ENCODE results near the gene SNRNP48.

Gene SNRNP48, protein sequence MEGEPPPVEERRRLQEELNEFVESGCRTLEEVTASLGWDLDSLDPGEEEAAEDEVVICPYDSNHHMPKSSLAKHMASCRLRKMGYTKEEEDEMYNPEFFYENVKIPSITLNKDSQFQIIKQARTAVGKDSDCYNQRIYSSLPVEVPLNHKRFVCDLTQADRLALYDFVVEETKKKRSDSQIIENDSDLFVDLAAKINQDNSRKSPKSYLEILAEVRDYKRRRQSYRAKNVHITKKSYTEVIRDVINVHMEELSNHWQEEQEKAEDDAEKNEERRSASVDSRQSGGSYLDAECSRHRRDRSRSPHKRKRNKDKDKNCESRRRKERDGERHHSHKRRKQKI

DNA sequence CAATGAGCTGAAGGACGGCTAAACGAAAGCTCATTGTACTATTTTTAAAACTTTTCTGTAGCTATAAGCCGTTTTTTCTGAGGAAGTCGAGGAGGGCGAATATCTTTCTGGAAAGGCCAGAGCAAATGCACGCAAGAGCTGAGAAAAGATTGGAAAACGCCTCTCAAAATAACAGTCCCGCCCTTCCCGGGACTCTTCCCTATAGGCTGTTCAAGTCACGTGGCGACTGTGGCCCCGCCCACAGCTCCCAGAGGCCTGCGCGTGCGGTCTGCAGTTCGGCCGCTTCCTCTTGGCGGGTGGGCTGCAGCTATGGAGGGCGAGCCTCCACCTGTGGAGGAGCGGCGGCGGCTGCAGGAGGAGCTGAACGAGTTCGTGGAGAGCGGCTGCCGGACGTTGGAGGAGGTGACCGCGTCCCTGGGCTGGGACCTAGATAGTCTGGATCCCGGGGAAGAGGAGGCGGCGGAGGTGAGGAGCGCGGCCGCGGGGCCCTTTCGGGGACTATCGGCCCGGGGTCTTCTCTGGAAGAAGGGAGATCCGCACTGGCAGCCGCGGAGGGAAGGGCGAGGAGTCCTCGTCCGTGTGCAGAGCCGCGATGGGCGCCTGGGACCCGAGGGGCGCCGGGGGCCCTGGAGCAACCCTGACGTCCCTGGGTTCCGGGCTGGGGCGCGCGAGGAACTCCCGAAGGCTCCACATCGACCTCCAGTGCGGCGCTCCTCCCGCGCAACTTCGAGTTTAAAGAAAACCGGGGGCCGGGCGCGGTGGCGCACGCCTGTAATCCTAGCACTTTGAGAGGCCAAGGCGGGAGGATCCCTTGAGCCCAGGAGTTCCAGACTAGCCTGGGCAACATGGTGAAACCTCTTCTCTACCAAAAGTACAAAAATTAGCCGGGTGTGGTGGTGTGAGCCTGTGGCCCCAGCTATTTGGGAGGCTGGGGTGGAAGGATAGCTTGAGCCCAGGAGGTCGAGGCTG is at the start of gene SNRNP48:
Gene SNRNP48 (plus strand): TSS at position 250 of the 969 bp plus-strand sequence. CDS start 60 bp downstream, at position 310.
- peak; percentile 65 for DNase-seq (ENCODE audit: low read depth)

DNA sequence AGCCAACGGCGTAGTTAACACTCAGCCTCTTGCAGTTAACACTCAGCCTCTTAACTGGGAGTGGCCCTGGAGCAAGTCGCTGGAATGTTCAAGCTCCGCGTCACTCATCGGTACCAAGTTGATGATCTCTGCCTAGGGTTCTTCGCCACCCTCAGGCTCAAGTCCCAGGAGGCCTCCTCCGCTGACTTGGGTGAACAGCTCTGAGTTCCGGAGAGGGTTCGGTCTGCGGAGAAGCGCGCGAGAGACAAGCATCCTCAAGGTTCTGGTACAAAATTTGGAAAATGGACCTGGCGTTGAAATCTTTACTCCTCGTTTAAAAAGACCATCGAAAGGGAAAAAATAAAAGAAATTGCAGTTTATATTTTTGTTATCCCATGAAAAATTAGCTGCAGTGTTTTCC is 49.4 kb upstream of the SNRNP48 start:
- DNase-seq (ENCODE audit: low read depth): no peak

DNA sequence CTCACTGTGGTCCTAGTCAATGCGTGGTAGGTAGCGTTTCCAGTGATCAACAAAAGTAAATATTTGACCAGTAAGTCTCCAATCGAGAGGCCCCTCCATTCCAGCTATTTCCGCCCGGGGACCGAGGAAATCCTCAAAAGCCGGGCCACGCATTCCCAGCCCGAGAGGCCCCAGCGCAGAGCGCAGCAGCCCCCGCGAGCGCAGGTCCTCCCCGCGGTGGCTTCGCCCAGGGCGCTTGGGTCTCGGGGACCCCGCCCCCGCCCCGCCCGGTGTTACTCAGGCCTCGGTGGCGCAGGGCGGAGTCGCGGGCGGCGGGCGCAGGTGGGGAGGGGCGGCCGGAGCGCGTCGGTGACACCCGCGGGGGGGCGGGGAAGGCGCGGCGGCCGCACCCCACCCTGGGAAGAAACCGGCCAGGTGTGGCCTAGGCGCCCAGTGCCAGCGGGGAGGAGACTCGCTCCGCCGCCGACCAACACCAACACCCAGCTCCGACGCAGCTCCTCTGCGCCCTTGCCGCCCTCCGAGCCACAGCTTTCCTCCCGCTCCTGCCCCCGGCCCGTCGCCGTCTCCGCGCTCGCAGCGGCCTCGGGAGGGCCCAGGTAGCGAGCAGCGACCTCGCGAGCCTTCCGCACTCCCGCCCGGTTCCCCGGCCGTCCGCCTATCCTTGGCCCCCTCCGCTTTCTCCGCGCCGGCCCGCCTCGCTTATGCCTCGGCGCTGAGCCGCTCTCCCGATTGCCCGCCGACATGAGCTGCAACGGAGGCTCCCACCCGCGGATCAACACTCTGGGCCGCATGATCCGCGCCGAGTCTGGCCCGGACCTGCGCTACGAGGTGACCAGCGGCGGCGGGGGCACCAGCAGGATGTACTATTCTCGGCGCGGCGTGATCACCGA is 48.6 kb upstream of the SNRNP48 start, which contains the start of gene DSP:
Gene DSP (plus strand): TSS at position 497 of the 890 bp plus-strand sequence. CDS start 245 bp downstream, at position 742.
- DNase-seq (ENCODE audit: low read depth): no peak

DNA sequence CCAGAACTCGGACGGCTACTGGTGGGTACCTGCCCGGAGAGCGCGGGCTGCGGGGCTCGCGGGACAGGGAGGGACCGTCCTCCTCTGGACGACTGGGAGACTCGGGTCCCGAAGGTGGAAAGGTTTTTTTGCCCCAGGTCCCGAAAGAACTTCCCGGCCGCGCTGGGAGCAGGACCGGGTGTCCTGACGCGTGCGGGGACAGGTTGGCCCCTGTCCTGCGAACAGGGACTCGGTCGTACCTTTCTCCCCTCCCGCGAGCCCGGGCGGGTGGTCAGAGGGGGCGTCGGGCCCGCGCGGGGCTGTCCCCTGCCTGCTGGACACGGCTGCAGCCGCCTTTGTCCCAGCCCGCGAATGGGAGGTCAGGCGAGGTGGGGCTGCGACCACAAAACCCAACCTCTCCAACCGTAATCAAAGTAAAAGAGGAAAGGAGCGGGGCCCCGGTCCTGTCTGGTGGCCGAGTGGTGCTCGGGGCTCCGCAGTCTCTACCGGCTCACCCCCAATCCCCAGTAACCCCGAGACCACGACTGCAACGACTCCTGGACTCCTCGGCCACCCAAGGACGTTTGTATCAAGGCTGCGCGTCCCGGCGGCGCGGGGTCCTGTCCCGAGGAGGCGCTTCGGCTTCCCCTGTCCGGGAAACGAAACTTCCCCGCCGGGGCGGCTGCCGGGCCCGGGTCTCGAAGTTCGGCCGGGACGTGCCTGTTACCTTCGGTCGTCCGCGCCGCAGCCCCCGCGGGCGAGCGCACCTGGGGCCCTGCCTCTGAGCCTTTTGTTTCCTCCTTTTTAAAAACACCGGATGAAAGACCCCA is 47.7 kb upstream of the SNRNP48 start:
- no peak for DNase-seq (ENCODE audit: low read depth)

DNA sequence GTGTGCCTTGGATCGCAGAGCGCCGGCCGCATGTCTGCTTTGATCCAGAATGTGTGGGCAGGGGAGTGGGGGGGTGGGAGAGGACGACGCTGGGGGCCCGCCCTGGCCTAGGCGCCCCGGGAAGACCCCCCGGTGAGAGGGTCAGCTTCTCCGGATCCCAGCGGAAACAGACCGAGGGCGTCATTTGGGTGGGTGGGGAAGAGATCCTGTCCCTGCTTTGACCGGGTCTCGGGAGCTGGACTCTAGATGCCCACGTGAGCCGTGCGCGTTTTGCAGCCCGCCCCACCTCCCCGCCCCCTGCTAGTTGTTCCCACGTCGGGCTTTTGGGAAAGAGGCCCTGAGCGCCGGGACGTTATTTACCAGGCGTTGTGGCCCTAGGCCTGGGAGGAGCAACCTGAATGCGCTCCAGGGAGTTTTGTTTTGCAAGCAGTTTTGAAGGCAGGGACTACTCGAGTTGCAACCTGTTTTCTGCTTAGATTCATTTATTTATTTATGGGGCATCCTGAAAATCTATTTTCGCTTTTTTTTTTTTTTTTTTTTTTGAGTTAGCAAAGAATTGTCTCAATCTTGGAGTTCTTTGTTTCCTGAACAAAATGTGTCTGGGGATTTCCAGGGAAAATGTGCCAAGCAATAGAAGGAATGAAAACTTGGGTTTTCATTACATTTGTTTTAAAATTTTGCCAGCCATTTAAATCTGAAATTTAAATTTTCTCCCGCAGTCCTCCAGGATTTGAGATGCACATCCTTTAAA is 46.9 kb upstream of the SNRNP48 start:
- DNase-seq (ENCODE audit: low read depth): no peak

DNA sequence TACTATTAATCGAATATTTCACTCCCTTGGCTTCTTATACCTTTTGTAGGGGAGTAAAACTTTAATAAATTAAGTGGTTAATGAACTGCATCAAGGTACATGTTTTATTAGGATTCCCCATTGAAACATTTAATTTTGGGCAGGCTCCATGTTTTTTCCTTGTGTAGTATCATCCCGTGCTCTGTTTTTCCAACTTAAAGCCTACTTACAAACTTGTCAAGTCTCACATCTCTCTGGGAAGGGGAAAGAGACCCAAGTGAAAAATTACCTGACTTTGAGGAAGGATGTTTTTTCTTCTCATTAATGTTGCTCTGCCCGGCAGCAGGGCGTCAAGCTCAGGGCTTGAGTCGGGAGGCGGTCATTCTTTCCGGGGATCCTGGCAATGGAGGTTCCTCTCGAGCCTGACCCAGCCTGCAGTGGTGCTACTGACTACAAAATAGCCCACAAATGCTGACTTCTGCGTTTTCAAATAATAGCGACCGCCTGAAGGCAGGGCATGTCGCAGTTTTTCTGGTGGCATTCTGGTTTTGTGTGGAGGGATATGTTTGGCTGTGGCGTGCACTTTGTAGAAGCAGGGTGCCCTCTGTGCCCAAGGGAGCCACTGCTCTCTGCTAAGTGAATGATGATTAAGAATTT is 46.1 kb upstream of the SNRNP48 start:
- DNase-seq (ENCODE audit: low read depth): no peak

DNA sequence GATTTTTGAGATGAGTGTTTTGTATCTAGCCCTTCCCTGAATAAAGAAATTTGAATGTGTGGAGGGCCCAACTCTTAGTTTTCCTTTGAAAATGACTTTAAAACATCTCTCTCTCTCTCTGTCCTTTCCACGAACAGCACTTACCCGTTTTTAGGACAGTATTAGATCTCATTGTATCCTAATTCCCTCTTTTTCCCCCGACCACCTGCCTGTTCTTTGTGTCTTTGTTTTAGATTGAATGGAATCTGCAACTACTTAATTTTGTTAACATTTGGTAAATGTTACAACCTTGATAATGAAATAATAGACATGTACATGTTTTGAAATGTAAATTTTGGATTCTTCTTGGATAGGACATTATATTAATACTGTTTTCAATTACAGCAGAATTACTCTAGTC is 45.4 kb upstream of the SNRNP48 start:
- DNase-seq (ENCODE audit: low read depth): no peak

DNA sequence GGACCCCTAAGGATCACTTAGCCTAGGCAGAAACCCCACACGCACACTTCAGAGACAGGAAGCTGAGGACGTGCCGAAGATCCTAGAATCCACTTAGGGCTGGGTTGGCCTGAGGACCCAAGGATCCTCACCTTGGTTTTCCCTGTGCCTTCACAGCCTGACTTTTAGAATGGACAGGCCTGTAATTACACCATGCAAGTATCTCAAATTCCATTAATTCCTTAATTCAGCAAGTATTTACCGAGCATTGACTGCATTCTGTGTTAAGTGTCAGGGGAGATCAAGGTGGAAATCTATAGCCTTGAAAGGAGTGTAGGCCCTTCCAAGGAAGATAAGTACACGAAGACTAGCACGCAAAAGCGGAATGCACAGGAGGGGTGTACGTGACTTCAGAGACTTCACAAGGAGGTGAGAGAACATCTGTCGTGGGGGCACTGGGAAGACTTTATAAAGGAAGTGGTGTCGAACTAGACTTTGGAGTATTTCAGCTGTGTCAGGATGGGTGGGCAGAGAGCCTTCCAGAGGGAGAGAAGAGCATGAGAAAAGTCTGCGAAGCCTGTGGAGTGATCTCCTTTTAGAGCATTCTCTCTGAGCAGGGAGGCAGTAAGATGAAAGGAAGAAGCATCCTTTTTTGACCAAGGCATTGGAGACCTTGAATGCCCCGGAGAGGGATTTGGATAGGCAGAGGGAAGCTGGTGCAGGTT is 44.5 kb upstream of the SNRNP48 start:
- no peak for DNase-seq (ENCODE audit: low read depth)

DNA sequence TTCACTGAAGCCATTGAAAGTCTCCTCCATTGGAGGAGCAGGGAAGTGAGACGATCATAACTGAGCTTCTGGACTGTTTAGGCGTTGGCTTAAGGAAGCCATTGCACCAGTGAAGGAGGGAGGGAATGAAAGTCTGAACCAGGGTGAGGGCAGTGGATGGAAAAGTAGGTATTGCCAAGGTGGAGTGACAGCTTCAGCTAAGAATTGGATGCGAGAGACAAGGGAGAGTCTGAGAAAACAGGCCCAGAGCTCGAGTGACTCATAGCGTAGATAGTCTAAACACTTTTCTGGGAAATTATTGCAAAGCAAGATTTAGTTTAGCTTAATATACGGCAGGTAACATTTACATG is 44.0 kb upstream of the SNRNP48 start:
- DNase-seq (ENCODE audit: low read depth): no peak

DNA sequence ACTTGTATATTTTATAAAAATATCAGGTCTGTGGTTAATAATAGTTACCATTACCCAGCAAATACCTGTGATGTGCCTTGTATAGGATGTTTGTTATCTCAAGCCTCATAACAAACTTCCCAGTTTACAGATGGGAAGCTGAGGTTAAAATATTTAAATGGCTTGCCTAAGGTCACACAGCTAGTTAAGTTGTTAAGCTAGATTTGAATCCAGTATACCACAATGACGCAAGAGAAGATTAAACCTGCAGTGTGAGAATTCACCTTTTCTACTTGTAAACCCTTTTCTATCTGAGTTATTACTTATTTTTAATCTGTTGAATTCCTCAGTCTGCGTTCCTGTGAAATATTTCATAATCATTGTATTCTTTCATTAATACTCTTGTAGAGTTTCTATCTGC is 43.6 kb upstream of the SNRNP48 start:
- no peak for DNase-seq (ENCODE audit: low read depth)

DNA sequence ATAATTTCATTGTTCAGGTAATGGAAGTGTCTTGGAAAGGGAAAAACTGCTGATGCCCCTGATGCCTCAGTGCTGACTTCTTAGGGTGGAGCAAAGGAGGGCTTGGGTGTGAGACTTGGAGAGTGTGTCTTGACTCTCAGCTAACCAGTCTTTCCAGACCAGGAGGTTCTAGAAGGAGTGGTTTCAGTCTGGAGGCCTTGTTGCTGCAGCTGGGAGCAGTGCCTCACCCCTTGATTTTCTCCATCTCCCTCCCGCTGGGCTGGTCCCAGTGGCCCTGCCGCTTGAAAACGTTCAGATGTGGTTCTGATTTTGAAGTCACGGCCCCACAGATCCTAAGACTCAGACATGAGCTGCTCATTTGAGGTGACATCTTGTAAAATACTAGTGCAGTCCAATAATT is 43.1 kb upstream of the SNRNP48 start:
- no peak for DNase-seq (ENCODE audit: low read depth)

DNA sequence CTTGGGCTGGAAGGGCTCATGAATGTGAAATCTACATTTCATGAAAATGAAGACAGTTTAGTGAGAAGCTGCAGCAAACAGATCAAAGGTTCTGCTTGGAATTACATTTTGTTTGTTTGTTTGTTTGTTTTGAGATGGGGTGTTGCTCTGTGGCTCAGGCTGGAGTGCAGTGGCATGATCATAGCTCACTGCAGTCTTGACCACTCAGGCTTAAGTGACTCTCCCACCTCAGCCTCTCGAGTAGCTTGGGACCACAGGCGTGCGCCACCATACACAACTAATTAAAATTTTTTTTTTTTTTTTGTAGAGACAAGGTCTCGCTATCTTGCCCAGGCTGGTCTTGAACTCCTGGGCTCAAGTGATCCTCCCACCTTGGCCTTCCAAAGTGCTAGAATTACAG is 42.7 kb upstream of the SNRNP48 start:
- no peak for DNase-seq (ENCODE audit: low read depth)

DNA sequence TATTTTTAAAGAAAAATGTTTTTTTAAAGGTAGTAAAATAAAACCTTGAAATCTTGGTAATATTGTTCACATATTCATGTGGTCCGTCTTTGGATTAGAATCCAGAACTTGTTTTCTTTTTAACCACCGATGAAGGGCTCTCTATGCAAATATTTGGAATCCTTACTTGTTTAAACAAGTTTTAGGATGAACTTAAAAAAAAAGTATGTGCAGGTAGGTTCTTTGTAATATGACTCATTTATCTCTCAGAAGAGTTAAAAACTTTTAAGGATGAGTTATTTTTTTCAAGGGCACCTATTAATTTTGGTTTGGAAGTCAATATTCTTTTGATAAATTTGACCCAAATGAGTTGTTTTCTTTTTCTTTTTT is 39.6 kb upstream of the SNRNP48 start:
- DNase-seq (ENCODE audit: low read depth): no peak

DNA sequence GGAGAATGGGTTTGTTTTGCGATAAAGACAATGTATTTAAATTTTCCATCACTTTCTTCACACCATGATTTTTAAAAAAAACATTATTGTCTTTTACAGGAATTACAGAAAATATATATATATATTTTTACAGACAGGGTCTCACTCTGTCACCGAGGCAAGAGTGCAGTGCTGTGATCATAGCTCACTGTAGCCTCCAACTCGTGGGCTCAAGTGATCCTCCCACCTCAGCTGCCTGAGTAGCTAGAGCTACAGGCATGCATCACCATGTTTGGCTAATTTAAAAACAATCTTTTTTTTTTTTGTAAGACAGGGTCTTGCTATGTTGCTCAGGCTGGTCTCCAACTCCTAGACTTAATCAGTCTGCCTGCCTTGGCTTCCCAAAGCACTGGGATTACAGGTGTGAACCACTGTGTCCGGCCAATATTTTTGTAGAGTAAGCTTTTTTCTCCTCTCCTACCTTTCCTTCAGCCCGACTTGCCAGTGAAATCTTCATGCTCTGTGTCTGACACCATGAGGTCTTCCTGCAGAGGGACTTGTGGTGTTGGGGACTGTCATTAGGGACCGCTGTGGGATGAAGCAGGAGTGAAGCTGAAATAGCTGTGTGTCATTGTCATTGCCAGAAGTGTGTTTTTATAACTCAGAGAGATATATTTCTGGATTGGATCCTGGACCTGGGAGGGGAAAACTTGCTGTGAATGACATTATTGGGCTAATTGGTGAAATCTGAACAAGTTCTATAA is 35.3 kb upstream of the SNRNP48 start:
- no peak for DNase-seq (ENCODE audit: low read depth)

DNA sequence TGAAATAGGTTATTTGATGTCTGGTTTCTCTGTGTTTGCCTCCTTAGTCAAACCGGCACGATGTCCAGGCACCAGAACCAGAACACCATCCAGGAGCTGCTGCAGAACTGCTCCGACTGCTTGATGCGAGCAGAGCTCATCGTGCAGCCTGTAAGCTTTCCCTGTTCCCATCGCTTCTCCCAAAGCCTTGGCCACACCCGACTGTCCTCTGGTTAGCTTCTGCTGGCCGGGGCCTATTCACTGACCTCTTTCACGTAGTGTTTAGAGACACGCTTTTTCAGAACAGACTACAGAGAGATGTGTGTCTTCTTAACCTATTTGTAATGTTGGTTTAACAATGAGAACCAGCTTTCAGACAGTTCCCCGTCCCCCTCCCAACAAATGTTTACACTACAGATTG is 34.3 kb upstream of the SNRNP48 start:
- no peak for DNase-seq (ENCODE audit: low read depth)

DNA sequence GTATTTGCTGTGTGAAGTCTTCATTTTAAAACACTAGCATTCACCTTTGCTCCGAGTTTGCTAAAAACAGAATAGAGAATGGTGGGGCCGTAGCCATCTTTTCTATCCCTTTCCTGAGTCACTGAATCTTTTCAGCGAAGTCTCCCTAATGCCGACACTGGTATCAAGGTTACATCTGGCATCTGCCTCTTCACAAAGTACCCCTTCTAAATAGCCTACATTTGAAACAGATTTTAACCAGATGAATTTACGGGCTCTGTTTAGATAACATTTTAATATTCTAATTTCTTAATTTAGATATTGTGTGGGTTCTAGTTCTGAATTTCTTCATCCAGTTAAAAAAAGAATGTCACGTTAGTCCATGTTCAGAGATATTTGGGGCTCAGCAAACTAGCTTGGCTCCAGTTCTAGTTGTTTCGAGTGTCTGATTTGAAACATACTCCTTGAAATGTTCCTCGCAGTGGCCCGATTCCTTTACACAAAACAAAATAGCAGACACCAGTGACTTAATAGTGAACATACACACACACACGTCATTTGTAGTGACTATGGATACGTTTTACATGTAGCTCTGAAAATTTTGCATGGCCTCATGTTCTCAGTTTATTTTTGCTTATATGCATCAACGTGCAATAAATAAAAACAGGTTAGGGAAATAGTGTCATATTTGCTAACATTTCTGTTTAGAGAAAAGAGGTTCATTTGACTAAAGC is 33.4 kb upstream of the SNRNP48 start:
- no peak for DNase-seq (ENCODE audit: low read depth)

DNA sequence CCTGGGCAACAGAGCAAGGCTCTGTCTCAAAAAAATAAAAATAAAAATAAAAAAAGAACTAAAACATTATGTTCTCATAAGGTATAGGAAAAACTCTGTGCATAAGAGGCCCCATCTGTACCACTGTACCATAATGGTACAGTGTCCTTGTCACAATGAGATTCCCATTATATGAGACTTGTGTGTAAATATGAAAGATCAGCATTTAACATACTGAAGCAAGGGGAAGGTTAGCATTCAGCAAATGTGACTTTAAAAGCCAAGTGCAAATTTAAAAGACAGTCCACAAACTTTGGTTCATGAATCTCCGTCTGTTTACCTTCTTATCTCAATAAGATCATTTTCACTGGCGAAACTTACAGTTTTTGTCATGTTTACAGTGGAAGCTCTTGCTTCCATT is 32.3 kb upstream of the SNRNP48 start:
- DNase-seq (ENCODE audit: low read depth): no peak

DNA sequence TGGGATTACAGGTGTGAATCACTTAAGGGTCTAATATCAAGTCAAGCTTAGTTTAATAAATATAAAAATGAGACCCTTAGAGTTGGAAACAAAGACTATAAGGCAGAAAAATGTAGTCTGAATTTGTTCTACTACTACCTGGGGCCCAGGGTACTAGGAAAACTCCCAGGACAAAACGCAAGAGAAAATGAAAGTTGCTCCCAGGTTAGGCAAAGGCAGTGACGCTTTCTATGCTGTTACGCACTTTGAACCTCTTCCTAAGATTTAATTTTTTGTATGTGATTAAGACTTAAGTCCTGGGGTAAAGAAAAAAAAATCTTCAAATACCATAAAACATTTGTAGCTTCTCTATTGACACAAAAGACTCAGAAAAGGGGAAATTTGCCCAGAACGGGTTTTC is 31.2 kb upstream of the SNRNP48 start:
- DNase-seq (ENCODE audit: low read depth): no peak
